Astrocyte of the spinal cord (primary cell): ENCODE results near the gene NCR3LG1.

ENCODE experiments used
- DNase-seq: peaks from one replicate; pipeline ENCODE4 v3.0.0; 2011; ENCODE audit warnings: low read depth, low spot score
- H3K4me3 ChIP-seq: 2 replicates; pipeline ENCODE4 v1.5.1; 2011; ENCODE audit warnings: low read depth, mild to moderate bottlenecking, low read length, moderate library complexity
- CTCF ChIP-seq: IDR thresholded peaks from 2 replicates; pipeline ENCODE4 v1.5.1; 2012; ENCODE audit warnings: low read depth, mild to moderate bottlenecking, low read length, inconsistent platforms
- in situ Hi-C: cut with HindIII; loops from 2 replicates; pipeline ENCODE4 v1.10.0; 2017; ENCODE audit warnings: low sequenced_read_pairs

NCR3LG1 gene

GRCh38 chr11:17352950-17353820, 1.6 kb downstream of the NCR3LG1 start:
- TF ChIP-seq CTCF, result no peak
- DNase-seq, result peak; percentile 79
- in situ Hi-C loops, result no loop called here
- H3K4me3 ChIP-seq, result peak overlapping the region; percentile 54

DNA sequence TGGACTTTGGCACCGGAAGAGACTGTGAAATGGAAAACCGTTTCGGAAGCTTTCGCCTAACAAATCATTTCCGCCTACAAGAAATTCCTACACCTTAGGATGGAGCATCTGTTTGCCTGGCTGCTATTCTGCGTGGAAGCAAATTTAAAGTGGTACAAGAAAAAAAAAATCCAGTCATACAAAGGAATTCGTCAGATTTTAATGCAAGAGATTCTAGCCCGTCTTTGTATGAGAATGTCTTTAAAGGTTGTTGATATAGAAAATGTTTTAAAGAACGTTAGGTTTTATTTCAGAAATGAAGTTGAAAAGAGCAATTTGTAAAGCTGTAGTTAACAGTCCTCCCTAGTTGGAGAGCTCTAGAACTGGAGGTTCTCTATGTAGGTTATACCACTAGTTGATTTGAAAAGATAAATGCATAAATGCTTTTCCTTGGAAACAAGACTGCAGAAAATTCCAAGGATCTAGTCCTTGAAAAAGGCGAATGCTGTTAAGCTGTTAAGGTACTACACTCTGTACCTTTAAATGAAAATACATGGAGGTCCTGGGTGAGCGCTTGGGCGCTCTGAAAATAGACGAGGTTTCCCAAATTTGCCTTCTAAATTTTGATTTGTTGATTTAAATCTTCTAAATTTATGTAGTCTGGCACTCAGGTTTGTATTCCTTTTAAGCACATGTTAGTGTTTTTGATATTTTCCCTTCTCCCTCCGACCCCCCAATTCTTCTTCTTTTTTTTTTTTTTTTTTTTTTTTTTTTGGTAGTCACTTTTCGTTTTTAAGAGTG, 2.4 kb downstream of the NCR3LG1 start:
- TF ChIP-seq CTCF, result no peak
- peak overlapping the region; percentile 54 for H3K4me3 ChIP-seq
- in situ Hi-C loops, result no loop called here
- no peak for DNase-seq

DNA sequence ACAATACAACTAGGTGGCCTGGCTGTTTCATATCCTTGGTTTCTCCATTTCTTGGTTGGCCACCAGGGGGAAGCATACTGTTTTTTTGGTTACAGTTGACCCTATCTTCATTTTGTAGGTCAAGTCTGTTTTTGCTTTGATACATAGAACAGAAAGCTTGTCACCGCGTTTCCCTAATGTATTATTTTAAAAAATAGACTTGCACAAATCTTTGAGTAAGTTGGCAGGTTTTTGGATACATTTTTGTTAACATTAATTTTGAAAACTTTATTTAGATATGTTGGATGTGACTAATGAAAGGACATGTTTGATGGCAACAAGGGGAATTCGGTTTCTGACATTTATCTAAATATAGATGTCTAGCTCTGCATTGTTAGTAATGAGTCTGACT, 3.0 kb downstream of the NCR3LG1 start:
- DNase-seq, result peak; percentile 69
- in situ Hi-C loops, result no loop called here
- TF ChIP-seq CTCF, result peak; percentile 74
- H3K4me3 ChIP-seq, result no peak overlapping the region

DNA sequence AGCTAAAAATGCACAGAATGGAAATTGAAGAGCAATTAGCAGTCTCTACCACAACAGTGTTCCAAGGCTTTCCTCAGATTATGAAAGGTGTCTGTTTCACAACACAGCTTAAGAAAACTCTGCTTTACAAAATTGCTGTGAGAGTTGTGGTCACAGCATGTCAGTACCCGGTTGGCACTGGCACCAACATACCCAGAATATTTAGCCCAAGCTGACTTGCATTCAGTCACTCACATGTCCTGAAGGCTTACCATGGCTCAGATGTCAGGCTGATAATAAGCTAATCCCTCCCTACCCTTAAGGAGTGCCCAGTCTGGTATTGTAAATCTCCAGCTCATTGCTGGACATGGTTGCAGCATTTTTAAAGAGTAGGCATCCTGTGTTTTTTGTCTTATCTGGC, 14.9 kb downstream of the NCR3LG1 start:
- no peak for TF ChIP-seq CTCF
- in situ Hi-C loops, result no loop called here
- no peak overlapping the region for H3K4me3 ChIP-seq
- DNase-seq, result no peak

DNA sequence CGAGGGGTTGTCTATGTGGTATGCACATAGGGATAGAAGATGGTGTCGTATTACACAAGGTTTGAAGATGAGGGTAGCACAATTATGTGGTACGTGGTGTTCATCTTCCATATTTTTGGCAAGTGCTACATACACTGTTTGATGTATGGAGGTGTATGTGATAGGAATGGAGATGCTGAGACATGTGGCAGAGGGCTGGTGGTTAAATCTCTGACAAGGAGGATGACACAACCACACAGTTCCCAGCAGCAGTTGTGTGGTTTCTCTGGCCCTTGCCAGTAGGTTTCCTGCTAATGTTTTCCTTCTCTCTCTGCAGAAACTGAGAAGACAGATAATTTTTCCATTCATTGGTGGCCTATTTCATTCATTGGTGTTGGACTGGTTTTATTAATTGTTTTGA, 17.0 kb downstream of the NCR3LG1 start:
- no peak for TF ChIP-seq CTCF
- in situ Hi-C loops, result no loop called here
- DNase-seq, result no peak

GRCh38 chr11:17369094-17369493, 17.5 kb downstream of the NCR3LG1 start:
- H3K4me3 ChIP-seq, result no peak overlapping the region
- no peak for DNase-seq
- no peak for TF ChIP-seq CTCF
- in situ Hi-C loops, result no loop called here

More for the DNA sequence above, 17.0 kb downstream of the NCR3LG1 start:
- H3K4me3 ChIP-seq, result no peak overlapping the region
